GM19351 (cell line): ENCODE measurements around the gene ANO2.

Experiments used
- ATAC-seq: cut with Tn5 transposase; IDR thresholded peaks from one replicate; pipeline ENCODE4 v1.9.1; 2021; ENCODE audit warnings: mild to moderate bottlenecking, moderate library complexity; ENCODE audit not compliant: unreplicated experiment

The ANO2 gene

DNA sequence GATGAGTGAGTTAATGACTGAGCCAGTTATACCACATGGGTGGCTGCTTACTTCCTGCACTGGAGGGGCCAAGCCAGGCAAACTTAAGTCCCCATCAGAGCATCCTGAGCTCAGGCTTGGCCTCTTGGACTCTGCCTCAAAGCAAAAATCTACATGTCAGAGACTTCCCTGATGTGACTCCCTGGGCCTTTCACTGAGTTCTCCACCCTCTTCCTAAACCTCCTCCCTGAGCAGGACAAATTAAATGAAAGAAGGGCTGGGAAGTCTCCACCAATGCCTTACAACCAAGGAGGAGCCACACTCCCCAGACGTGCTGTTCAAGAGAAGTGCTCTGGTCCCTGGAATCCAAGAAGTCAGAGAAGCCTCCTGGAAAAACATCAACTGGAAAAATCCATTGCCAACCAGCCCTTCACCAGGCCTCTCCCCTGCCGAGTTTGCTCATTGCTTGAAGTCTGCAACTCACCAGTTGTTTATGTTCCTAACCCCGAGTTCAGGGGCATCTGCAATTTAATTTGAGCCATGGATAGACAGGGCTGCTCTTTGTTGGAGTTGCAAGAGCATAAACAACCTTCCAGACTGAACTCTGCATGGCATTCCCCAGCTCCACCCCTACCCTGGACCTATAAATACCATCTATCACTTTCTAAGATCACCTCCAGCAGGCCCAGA lies 160.5 kb downstream of the ANO2 start:
- ATAC-seq, result no peak

DNA sequence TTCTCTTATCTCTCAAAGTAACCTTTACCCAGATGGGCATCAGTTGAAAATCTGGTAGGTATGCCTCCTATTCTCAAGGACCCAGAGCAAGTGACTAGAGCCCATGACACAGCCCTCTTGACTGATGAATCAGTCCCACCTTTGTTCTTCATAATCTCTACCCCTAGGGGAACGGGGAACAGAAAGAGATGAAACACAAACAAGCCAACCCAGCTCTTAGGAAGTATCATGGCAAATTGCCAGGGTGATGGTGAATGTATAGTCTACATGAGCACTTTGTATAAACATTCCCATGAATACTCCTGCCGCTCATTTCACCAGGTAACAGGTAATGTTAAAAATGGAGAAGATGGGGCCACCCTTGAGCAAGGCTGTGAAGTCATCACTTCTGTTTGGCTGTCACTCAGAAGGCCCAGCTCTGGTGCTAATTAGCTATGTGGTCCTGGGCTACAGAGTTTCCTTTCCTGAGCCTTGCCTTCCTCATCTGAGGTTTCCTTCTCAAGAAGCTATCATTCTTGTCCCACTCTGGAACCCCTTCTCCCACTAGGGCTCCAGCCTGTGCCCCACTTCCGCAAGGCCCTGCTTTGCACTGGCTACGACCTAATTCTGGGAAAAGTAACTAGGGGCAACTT lies 161.7 kb downstream of the ANO2 start:
- no peak for ATAC-seq

DNA sequence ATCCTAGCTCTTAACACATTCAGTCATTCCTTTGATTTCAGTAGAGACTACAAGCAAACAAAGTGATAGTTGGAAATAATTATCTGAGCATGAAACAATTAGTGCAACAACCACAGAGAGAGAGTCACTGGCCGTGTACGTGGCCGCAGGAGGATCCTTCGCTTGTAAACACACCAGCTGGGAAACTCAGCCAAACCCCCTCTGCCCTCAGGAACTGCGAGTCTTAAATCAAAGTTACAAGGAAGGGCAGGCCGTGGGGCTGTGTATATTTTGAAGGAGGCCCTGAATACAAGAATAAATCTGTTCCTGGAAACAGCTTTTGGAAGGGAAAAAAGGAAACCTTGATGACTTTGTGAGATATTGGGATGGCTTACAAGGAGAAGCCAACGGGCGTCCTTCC lies 164.5 kb downstream of the ANO2 start:
- ATAC-seq, result no peak

DNA sequence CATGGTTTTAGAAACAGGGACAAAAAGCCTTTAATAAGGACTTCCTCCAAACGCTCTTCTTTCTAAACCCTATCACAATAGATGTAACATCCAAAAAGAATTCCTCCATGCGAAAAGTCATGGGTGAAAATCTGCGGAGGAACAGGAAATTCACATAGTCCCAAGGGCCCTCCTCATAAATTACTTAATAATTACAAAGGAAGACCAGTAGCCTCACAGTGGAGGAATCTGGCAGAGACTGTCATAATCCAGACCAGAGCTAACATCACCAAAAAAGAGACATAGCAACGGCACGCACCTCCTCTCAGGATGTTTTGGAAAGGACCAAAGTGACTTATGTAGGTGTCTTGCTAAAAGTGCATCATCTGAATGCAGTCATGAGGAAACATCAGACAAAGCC lies 165.7 kb downstream of the ANO2 start:
- no peak for ATAC-seq

DNA sequence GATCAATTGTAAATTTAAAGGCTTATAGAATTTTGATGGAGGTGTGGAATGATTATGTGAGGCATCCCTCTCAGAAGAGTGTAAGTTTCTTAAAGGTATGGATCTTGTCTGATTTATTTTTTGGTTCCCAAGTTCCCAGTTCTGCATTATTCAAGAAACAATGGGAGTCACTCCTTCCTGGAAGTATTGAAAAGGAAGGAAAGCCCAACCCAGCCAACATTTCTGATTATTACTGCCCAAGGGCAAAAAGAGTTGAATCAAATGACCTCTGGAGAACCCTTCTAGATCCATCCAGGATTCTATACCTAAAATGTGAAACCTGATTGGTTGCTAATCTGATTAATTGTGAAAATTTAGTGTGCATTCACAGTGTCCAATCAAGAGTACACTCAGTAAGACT lies 166.2 kb downstream of the ANO2 start:
- no peak for ATAC-seq

DNA sequence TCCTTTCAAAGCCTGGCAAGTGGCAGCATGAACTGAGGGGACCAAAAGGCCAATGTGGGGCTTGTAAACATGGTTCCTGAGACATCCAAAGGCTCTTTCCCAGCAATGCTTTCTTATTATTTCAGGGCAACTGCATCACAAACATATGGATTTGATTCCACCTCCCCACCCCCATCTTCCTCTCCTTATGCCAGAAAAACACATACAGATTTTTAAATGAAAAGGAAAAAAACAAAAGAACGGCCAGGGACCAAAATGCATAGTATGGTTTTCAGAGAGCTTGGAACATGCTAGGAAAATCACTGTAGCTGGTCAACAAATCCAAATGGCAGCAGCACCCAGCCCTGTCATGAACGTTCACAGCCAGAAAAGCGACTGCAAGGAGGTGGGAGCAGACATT lies 167.6 kb downstream of the ANO2 start:
- no peak for ATAC-seq

DNA sequence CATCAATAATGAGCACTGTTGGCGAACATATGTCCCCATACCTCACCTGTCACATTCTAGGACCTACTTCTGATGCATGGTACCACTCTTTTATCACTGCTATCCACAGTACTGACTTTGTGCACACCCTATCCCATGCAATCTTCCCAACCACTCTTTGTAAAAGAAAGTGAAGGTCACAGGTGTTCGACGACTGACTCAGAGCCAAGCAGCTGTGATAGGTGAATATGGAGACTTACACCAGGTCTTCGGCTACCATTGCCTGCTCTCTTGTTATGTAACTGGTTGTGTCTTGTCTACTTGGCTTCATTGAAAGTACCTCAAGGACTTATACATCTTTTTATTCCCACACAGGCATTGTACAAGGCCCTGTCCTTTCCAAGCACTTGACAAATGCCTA lies 169.0 kb downstream of the ANO2 start:
- no peak for ATAC-seq

DNA sequence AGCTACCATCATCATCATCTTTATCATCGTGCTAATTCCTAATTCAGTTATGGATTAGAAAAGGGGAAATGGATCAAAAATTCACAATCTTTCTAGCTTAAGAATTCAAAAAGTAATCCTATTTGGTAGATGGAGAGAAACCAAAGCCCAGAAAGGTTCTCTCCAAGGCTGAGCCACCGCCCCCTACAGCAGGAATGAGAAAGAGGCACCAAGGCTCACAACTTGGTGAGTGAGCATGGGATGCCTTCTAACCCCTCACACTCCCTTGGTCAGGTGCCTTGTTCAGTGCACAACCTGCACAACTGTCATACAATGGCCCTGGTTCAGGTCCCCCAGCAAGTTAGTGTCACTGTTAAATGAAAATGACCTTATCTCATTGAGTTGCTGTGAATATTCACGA lies 171.5 kb downstream of the ANO2 start:
- ATAC-seq, result no peak

DNA sequence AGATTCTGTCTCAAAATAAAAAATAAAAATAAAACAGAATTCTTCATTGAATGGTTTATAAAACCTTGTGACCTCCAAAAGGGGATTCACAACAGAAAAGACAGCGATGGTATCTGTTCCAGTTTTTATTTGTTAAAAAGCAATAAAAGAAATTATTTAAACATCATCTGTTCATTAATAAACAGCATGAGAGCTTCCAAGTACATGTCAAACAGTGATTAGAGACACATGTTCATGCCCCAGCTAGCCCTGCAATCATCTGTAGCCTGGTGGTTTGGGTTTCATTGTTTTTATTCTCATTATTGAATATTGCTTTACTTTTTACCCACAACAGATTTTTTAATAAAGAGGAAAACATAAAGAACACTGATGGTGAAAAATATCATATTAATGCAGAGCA lies 173.3 kb downstream of the ANO2 start:
- ATAC-seq, result no peak

DNA sequence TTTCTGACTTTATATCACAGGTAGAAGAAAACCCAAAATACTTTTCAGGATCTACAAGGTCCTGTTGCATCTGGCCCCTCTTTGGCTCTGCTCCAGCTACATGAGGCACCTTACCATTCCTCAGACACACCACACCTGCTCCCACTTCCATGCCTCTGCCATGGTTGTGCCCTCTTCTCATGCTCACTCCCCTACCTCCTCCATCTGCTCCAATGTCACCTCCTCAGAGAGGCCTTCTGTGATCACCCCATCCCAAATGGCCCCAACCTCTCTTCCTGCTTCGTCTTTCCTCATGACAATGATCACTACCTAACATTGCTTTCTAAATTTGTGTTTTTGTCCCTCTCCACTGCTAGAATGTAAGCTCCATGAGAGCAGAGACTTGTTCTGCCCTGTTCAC lies 174.3 kb downstream of the ANO2 start:
- ATAC-seq, result no peak

DNA sequence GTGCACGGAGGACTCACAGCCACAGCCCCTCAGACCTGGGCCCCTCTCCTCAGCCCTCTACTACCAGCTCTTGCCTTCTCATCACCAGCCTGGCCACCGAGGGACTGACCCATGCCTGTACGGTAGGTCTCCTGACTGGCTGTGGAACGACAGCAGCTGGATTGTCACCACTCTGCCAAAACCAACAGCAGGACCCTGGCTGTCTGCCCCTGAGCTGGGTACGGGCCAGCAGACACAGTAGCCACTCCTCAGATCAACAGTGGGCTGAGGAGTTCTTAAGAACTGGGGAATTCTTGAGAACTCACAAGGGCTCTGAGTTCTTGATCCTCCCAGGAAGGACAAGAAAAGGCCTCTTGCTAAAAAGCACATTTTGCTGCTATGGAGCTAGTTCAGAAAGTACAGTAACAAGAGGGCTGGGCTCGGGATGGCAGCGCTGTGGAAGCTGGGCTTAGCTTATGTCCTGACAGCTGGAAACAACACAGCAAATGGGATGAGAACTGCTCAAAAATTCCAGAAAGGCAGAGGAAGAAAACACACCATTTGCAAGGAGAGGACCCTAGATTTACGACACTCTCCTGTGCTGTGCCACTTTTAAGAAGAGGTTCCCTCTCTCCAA lies 176.4 kb downstream of the ANO2 start:
- no peak for ATAC-seq

DNA sequence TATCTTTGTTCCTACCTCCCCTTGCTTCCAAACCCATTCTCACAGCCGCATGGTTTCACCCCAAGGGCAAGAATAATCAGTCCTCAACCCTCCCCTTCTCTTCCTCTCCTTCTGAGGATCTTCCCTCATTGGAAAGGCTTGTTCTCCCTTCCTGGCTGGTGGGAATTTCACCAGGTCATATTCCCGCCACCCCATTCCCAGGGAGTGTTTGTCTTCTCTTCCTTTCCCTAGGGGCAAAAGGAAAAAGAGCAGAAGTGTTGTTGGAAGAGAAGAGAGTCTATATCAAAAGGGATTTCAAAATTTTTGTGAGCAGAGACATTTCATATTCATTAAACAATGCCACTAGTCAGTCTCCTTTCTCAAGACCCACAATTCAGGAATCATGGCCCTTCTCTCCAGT lies 176.9 kb downstream of the ANO2 start:
- no peak for ATAC-seq

DNA sequence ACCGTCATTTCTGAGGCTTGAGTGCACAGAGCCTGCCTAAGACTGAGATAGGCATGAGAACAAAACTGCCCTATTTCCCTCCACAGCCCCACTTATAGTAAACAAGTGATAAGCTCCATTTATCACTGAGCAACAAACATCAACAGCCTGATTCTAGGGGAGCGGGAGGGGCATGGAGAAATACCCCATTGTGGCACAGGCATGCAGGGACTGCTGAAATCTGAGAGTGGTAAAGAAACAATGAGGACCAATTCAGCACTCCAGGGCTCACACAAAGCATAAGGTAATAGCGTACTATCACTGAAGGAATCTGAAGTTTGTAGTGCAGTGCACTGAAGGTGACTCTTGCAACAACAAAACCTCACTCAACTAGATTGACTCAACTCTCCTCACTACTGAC lies 186.7 kb downstream of the ANO2 start:
- ATAC-seq, result no peak

DNA sequence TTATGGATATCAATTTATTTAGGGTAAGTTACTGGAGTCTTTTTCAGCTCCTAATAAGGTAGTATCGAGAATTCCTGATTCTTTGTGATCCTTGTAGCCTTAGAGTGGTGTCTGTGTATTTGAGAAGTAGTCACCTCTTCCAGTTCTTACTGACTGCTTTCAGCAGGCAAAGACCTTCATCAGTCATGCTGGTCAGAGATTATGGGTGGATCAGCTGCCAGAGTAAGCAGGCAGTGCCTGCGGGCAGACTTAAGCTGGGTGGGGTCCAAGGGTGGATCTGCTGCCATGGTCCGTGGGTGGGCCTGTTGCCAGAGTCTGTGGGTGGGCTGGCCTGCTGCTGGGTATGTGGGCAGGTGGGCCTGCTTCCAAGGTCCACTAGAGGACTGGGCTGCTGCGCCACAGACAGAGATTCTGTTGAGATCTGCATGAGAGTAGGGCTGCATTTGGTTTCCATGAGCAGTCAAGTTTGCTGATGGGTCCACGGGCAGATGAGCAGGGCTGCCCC lies 188.7 kb downstream of the ANO2 start:
- ATAC-seq, result no peak

DNA sequence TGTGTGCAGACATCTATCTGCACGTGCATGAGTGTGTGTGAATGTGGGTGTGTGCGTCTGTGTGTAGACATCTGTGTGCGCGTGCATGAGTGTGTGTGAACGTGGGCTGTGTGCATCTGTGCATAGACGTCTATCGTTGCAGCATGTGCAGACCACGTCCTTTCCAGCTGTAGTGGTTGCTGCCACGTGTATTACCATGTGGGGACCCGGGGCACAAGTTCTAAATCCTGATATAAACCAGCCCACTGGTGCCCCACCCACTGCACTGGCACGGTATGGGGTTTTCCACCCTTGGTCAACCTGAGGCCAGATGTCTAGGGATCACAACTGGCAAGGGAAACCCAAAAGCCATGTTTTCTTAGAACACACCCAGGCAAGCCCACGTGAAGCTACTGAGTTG lies 197.0 kb downstream of the ANO2 start:
- ATAC-seq, result no peak

DNA sequence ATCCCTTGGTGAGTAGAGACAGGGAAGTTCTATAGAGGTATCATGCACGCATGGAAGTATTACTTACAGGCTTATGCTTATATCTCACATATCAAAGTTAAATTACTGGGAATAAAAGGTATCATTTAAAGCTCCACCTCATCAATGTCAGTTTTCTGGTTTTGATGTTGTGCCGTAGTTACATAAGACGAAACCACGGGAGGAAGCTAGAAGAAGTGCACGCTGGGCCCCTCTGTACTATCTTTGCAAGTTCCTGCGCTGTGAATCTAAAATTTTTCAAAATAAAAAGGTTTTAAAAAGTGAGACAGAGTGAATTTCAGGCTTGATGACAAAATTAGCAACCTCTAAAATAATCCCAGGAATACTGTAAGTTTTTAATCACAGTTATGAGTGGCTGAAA lies 198.1 kb downstream of the ANO2 start:
- no peak for ATAC-seq

DNA sequence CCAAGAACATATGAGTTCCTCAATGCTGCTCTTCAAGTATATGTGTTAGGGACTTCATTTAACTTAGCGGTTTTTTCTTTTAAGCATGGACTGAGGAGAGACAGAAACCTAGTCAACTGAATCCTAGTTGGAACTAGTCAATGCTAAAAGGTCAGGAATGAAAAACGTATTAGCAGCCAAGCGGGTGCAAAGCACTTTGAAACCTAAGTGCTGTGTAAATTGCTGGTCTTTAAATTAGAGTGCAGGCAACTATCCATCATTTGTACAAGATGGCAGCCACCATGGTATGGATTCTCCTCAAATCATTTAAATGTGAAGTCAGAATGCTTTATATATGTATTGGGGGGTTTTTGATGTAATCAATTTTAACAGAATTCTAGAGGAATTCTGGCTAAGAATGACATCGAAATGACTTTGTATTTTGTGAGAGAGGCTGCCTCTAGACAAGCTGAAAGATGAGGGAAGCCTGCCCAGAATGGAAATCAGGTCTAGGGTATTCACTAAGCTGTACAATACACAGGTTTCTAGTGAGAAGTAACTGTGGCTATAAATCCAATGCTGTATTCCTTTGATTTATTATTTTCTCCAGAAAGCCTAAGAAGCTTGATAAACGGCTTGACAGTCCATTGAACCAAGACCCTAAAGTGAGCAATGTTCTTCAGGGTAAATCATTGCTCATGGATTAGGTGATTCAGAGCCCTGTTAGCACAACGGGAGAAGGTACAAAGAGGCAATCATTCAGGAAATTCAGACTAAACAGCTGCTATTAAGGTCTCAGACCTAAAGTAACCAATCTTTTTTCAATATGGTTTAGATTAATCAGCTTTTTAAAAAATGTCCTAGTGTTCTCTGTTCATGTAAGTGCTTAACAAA lies 198.8 kb downstream of the ANO2 start:
- no peak for ATAC-seq

DNA sequence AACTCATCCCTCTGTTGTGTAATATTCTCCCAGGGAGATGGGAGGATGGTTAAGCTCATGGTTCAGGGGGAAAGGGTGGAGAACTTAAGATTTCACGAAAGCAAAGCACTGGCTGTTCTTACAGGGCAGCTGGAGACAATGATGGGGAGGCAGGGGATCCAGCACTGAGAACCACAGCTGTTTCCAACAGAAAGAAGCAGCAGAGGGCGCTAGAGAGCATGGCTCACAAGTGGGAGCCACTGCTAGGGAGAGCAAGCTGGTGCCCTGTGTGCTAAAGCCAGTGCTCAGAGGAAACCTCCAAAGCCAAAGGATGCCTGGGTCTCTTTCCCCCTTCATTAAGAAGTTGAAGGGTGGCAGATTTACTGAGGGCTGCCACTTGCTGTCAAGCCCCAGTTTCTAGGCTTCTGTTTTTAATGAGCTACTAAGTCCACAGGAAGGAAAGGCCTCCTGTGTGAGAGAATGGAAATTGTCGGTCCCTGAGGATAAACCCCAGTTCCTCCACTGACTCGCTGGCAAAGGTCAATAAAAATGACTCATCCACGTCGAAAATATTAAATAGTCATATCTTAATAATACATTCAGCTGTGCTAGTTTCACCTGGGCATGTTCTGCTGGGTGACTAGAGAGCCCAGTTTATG lies 199.7 kb downstream of the ANO2 start:
- peak; percentile 59 for ATAC-seq

DNA sequence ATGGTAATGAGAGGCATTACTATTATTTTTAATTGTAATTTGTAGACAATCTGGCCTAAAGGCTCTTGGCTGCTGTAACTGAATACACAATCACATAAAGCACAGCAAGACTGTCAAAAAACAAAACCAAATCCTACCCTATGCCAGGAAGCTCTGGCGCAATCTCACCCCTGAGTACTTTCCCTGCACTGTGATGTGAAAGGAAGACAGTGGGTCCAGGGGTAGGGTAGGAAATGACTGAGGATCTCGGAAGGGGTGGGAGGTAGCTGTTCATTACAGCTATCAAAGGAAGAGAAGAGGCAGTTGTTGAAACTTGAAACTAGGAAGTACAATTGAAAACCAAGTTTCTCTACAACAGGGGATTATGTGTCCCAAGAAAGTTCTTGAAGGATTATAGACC lies 202.8 kb downstream of the ANO2 start:
- ATAC-seq, result no peak

DNA sequence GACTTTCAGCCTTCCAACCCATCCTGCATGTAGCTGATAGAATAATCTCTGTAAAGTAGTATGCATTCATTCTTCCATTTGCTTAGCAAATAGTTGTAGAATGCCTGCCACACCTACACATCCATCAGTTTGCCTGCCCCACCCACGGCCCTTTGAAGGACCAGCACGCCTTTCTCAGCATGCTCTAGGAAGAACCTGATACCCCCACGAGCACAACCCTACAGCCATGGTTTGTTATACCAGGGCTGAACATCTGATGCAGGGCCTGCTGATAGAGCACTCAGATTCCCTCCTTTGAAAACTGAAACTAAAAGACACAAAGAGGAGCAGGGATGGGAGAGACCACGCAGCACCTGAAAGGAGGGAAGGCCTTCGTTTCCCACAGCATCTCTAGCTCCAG lies 205.1 kb downstream of the ANO2 start:
- ATAC-seq, result no peak

DNA sequence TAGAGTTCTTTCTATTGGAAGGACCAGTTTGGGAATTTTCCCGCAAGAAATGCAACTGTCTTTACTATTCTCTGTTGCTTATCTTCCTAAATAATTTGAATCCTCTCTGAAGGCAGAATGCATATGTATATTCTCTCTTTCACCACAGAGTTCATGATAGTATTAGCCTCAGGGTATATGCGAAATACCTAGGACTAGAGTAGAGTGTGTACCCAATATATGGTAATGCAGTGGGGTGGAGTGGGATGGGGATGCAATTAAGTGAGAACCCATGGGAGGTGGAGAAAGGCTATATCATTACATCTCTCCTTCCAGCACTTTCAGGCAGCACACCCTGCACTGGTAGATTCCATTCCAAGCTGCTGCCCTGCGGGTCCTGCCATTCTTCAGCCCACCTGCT lies 207.3 kb downstream of the ANO2 start:
- no peak for ATAC-seq
